Neural cell (in vitro differentiated cells): ENCODE results near the gene HBD.

Experiments used
- EP300 ChIP-seq: fragments of 450-650 bp; conservative IDR thresholded peaks from 2 replicates; pipeline ENCODE4 v1.6.1; 2014; ENCODE audit warnings: antibody characterized with exemption, mild to moderate bottlenecking, moderate library complexity; ENCODE audit not compliant: poor library complexity, severe bottlenecking
- POLR2AphosphoS5 ChIP-seq: IDR thresholded peaks from 2 replicates; pipeline ENCODE4 v1.6.1; 2012
- RAD21 ChIP-seq: fragments of 450-650 bp; conservative IDR thresholded peaks from 2 replicates; pipeline ENCODE4 v1.6.1; 2014; ENCODE audit warnings: antibody characterized with exemption, mild to moderate bottlenecking, moderate library complexity
- TAF1 ChIP-seq: IDR thresholded peaks from 2 replicates; pipeline ENCODE4 v1.6.1; 2012; ENCODE audit warnings: low read depth
- TF ChIP-seq, protein P1 (sequence below): fragments of 450-650 bp; IDR thresholded peaks from 2 replicates; pipeline ENCODE4 v1.5.1; 2014; ENCODE audit warnings: antibody characterized with exemption, mild to moderate bottlenecking, moderate library complexity; ENCODE audit not compliant: poor library complexity, severe bottlenecking
- TF ChIP-seq, protein P2 (sequence below): IDR thresholded peaks from 2 replicates; pipeline ENCODE4 v1.6.1; 2012; ENCODE audit warnings: borderline replicate concordance

DNA sequence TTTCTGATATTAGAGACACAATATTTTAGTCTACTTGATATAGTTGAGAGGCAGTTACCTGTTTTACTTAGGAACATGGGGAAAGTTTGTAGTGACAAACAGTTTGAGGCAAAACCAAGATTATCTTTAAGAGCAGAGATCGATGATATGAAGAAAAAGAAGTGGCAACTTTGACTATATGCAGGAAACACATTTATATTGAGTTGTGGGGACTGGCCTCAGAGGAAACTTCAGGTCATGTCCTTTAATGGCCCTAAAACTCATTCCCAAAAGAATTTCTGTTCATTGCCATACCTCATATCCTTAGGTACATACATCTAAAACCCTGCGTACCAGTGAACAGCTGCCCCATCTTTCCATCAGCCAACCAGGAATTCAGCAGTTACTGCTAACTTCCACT is 10.9 kb upstream of the HBD start:
- TF ChIP-seq POLR2AphosphoS5 (no peak), TAF1 (no peak), EP300 (no peak), RAD21 (no peak)
- TF ChIP-seq, protein P1, sequence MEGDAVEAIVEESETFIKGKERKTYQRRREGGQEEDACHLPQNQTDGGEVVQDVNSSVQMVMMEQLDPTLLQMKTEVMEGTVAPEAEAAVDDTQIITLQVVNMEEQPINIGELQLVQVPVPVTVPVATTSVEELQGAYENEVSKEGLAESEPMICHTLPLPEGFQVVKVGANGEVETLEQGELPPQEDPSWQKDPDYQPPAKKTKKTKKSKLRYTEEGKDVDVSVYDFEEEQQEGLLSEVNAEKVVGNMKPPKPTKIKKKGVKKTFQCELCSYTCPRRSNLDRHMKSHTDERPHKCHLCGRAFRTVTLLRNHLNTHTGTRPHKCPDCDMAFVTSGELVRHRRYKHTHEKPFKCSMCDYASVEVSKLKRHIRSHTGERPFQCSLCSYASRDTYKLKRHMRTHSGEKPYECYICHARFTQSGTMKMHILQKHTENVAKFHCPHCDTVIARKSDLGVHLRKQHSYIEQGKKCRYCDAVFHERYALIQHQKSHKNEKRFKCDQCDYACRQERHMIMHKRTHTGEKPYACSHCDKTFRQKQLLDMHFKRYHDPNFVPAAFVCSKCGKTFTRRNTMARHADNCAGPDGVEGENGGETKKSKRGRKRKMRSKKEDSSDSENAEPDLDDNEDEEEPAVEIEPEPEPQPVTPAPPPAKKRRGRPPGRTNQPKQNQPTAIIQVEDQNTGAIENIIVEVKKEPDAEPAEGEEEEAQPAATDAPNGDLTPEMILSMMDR: no peak
- TF ChIP-seq, protein P2, sequence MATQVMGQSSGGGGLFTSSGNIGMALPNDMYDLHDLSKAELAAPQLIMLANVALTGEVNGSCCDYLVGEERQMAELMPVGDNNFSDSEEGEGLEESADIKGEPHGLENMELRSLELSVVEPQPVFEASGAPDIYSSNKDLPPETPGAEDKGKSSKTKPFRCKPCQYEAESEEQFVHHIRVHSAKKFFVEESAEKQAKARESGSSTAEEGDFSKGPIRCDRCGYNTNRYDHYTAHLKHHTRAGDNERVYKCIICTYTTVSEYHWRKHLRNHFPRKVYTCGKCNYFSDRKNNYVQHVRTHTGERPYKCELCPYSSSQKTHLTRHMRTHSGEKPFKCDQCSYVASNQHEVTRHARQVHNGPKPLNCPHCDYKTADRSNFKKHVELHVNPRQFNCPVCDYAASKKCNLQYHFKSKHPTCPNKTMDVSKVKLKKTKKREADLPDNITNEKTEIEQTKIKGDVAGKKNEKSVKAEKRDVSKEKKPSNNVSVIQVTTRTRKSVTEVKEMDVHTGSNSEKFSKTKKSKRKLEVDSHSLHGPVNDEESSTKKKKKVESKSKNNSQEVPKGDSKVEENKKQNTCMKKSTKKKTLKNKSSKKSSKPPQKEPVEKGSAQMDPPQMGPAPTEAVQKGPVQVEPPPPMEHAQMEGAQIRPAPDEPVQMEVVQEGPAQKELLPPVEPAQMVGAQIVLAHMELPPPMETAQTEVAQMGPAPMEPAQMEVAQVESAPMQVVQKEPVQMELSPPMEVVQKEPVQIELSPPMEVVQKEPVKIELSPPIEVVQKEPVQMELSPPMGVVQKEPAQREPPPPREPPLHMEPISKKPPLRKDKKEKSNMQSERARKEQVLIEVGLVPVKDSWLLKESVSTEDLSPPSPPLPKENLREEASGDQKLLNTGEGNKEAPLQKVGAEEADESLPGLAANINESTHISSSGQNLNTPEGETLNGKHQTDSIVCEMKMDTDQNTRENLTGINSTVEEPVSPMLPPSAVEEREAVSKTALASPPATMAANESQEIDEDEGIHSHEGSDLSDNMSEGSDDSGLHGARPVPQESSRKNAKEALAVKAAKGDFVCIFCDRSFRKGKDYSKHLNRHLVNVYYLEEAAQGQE: no peak
